ENCODE results near the gene TMEM176A.

Gene TMEM176A

DNA sequence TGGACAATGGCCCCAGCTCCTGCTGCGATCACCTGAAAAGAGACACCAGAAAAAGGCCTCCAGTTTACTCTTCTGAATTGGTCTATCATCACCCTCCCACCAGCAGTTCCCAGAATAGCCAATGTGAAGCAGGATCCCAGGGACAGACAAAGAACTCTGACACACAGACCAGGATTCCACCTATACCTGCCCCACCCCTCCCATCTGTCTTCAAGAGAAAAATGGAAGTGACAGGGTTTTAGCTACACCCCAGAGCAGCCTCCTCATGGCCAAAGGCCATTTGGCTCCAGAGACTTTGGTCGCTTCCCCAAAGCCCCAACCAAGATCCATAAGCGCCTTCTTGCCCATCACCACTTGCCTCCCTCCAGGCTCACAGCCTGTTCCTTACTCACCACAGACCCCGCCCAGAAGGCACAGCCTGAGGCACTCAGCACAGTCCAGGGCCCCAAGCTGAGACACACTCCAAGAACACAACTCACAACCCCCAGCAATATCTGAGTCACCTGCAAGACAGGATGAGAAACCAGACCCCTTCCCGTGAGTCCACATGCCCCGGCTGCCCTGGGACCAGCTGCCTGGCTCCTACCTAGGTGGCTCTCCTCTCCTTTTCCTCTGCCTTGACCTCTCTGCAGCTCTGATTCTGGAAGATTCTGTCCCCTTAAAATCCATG, 6.9 kb upstream of the TMEM176A start:
- H3K4me3 ChIP-seq (replicated peaks; ENCODE audit: insufficient read depth, low read length) = no peak overlapping the region
- H3K27me3 ChIP-seq (ENCODE audit: insufficient read depth, poor library complexity, severe bottlenecking) = no peaks in the 10 kb centered on the region
- no peak overlapping the region for H3K27ac ChIP-seq (replicated peaks)
- DNase-seq (ENCODE audit: low read depth in 1 of 2, low spot score in 1 of 2) = no peak
- TF ChIP-seq GABPA (IDR thresholded peaks at IDR 0.05; ENCODE audit: low read depth) = no peak
- TF ChIP-seq, protein P1, sequence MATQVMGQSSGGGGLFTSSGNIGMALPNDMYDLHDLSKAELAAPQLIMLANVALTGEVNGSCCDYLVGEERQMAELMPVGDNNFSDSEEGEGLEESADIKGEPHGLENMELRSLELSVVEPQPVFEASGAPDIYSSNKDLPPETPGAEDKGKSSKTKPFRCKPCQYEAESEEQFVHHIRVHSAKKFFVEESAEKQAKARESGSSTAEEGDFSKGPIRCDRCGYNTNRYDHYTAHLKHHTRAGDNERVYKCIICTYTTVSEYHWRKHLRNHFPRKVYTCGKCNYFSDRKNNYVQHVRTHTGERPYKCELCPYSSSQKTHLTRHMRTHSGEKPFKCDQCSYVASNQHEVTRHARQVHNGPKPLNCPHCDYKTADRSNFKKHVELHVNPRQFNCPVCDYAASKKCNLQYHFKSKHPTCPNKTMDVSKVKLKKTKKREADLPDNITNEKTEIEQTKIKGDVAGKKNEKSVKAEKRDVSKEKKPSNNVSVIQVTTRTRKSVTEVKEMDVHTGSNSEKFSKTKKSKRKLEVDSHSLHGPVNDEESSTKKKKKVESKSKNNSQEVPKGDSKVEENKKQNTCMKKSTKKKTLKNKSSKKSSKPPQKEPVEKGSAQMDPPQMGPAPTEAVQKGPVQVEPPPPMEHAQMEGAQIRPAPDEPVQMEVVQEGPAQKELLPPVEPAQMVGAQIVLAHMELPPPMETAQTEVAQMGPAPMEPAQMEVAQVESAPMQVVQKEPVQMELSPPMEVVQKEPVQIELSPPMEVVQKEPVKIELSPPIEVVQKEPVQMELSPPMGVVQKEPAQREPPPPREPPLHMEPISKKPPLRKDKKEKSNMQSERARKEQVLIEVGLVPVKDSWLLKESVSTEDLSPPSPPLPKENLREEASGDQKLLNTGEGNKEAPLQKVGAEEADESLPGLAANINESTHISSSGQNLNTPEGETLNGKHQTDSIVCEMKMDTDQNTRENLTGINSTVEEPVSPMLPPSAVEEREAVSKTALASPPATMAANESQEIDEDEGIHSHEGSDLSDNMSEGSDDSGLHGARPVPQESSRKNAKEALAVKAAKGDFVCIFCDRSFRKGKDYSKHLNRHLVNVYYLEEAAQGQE (IDR thresholded peaks at IDR 0.05; ENCODE audit: insufficient replicate concordance, low read depth) = no peak
- TF ChIP-seq, protein P2, sequence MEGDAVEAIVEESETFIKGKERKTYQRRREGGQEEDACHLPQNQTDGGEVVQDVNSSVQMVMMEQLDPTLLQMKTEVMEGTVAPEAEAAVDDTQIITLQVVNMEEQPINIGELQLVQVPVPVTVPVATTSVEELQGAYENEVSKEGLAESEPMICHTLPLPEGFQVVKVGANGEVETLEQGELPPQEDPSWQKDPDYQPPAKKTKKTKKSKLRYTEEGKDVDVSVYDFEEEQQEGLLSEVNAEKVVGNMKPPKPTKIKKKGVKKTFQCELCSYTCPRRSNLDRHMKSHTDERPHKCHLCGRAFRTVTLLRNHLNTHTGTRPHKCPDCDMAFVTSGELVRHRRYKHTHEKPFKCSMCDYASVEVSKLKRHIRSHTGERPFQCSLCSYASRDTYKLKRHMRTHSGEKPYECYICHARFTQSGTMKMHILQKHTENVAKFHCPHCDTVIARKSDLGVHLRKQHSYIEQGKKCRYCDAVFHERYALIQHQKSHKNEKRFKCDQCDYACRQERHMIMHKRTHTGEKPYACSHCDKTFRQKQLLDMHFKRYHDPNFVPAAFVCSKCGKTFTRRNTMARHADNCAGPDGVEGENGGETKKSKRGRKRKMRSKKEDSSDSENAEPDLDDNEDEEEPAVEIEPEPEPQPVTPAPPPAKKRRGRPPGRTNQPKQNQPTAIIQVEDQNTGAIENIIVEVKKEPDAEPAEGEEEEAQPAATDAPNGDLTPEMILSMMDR (IDR thresholded peaks at IDR 0.05; ENCODE audit: insufficient read depth, low read length) = no peak
- no peak for TF ChIP-seq SPI1 (IDR thresholded peaks at IDR 0.05; ENCODE audit: borderline replicate concordance, low read depth)
- no peak for TF ChIP-seq POLR2AphosphoS5 (IDR thresholded peaks at IDR 0.05; ENCODE audit: low read depth)

DNA sequence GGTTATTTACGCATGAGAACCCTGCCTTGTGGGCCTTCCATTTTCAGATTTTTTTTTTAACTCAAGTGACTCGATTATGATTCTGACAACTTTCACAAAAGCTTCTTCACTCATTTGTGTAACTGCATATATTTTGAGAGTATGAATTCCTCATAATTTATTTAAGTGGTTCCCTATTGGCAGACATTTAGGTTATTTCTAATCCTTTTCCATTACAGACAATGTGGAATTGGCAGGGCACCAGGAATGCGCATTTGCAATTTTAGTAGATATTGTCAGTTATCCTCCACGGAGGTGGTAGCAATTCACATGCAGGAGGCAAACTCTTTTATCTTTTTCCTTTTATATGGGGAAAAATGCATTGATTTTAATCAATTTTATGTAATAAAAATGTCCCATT, 2.9 kb upstream of the TMEM176A start:
- H3K27me3 ChIP-seq (ENCODE audit: insufficient read depth, poor library complexity, severe bottlenecking) = peaks cover 24% of the 10 kb centered on the region
- TF ChIP-seq, protein P2 (IDR thresholded peaks at IDR 0.05; ENCODE audit: insufficient read depth, low read length) = no peak
- no peak for TF ChIP-seq GABPA (IDR thresholded peaks at IDR 0.05; ENCODE audit: low read depth)
- TF ChIP-seq POLR2AphosphoS5 (IDR thresholded peaks at IDR 0.05; ENCODE audit: low read depth) = no peak
- TF ChIP-seq, protein P1 (IDR thresholded peaks at IDR 0.05; ENCODE audit: insufficient replicate concordance, low read depth) = no peak
- no peak for TF ChIP-seq SPI1 (IDR thresholded peaks at IDR 0.05; ENCODE audit: borderline replicate concordance, low read depth)
- H3K27ac ChIP-seq (replicated peaks) = no peak overlapping the region
- DNase-seq (ENCODE audit: low read depth in 1 of 2, low spot score in 1 of 2) = no peak
- no peak overlapping the region for H3K4me3 ChIP-seq (replicated peaks; ENCODE audit: insufficient read depth, low read length)

DNA sequence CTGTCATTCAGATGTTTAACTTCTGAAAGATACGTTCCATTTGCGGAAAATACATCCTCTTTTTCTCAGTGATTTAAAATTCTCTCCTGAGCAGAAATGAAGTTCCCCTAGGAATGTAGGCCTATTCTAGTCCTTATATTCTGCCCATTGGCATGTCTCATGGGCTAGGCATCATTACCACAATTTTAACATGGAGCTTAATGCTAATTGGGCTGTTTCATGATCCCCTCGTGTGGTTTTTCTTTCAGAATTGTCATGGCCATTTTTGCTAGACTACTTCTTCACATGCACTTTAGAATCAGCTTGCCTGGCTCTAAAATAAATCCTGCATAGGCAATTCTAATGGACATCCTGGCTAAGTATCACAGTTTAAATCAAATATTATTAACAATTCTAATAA, 1.4 kb upstream of the TMEM176A start:
- TF ChIP-seq, protein P1 (IDR thresholded peaks at IDR 0.05; ENCODE audit: insufficient replicate concordance, low read depth) = no peak
- TF ChIP-seq, protein P2 (IDR thresholded peaks at IDR 0.05; ENCODE audit: insufficient read depth, low read length) = no peak
- TF ChIP-seq GABPA (IDR thresholded peaks at IDR 0.05; ENCODE audit: low read depth) = no peak
- TF ChIP-seq SPI1 (IDR thresholded peaks at IDR 0.05; ENCODE audit: borderline replicate concordance, low read depth) = no peak
- TF ChIP-seq POLR2AphosphoS5 (IDR thresholded peaks at IDR 0.05; ENCODE audit: low read depth) = no peak
- Histone ChIP-seq H3K27ac (replicated peaks) (no peak overlapping the region), H3K27me3 (ENCODE audit: insufficient read depth, poor library complexity, severe bottlenecking) (peaks cover 24% of the 10 kb centered on the region), H3K4me3 (replicated peaks; ENCODE audit: insufficient read depth, low read length) (no peak overlapping the region)
- DNase-seq (ENCODE audit: low read depth in 1 of 2, low spot score in 1 of 2) = no peak

Measured in HL-60 (cell line).